Measurements from ENCODE around the gene FAM72B.
"Not testable (repeated sequence)": the region's sequence is repeated elsewhere in the genome, so short reads cannot be mapped to it uniquely, and the experiment has no call there.

The FAM72B gene

DNA sequence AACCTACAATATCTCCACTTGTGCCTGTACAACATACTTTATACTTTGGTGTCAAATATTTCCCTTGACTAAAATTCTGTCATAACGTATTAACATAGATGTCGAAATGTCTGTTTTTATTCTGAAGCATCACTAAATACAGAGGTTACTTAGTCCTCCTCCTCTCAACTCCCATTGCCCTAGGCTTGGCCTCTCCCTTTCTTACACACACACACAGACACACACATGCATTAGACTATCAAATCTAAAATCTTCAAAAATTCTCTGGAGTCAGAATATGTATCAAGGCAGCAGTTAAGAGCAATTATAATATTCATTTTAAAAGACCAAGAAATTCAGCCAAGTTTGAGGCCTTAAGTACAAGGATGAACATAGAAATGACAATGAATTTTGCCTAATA, 7.5 kb downstream of the FAM72B start:
- H3K27me3 ChIP-seq (ENCODE audit: insufficient read depth, poor library complexity, severe bottlenecking); H3K27ac ChIP-seq (replicated peaks); H3K4me3 ChIP-seq (replicated peaks; ENCODE audit: insufficient read depth, low read length); DNase-seq (ENCODE audit: low read depth in 1 of 2, low spot score in 1 of 2): not testable (repeated sequence)

GRCh38 chr1:121168152-121168668, 15.9 kb downstream of the FAM72B start:
- H3K27me3 ChIP-seq (ENCODE audit: insufficient read depth, poor library complexity, severe bottlenecking); H3K4me3 ChIP-seq (replicated peaks; ENCODE audit: insufficient read depth, low read length); H3K27ac ChIP-seq (replicated peaks); DNase-seq (ENCODE audit: low read depth in 1 of 2, low spot score in 1 of 2): not testable (repeated sequence)

GRCh38 chr1:121167225-121167738, 16.9 kb downstream of the FAM72B start:
- DNase-seq (ENCODE audit: low read depth in 1 of 2, low spot score in 1 of 2); H3K27me3 ChIP-seq (ENCODE audit: insufficient read depth, poor library complexity, severe bottlenecking); H3K27ac ChIP-seq (replicated peaks); H3K4me3 ChIP-seq (replicated peaks; ENCODE audit: insufficient read depth, low read length): not testable (repeated sequence)

- H3K27me3 ChIP-seq (ENCODE audit: insufficient read depth, poor library complexity, severe bottlenecking); H3K27ac ChIP-seq (replicated peaks); H3K4me3 ChIP-seq (replicated peaks; ENCODE audit: insufficient read depth, low read length): not testable (repeated sequence)
- DNase-seq (ENCODE audit: low read depth in 1 of 2, low spot score in 1 of 2): peak in 1 of 2 experiments; percentile 36
These were observed 18.8 kb downstream of the FAM72B start for GRCh38 chr1:121165296-121165695.

DNA sequence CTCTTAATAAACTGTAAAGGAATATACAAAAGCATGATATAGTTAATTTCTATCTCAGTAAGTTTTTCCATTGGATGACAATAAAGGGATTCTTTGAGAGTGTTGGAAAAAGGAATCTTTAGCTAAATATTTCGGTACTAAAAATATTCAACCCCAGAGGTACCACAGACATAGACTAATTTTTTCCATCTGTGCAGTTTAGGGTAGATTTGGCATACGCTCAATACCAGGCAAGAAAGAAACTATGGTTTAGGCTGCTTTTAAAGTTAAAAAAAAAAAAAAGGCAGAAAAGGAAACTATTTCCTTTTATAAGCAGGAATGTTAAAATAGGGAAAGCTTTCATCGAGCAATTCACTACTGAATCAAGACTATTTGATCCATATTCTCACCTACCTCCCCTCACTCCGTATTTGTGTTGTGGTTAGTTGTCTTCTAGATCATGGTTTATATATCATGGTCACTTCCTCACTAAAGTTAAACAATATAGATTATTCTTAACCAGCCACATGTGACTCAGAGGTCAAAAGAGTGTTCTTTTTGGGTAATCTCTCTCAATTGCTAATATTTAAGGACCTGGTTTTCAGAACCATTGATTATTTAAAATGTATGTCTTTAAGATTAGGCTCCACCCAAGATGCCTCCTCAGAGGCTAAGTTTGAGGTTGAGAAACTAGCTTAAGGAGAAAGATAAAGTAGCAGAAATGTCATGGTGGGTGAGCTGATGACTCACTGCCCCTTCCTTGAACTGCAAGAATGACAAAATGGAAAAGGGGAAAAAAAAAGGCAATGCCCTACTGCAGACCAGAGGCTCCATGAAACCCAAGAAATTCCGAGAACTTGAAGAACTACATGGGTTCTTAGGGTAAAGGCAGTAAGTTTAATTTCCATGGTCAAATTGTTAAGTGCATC, 20.0 kb downstream of the FAM72B start:
- H3K4me3 ChIP-seq (replicated peaks; ENCODE audit: insufficient read depth, low read length); H3K27ac ChIP-seq (replicated peaks); H3K27me3 ChIP-seq (ENCODE audit: insufficient read depth, poor library complexity, severe bottlenecking): not testable (repeated sequence)
- peak in 1 of 2 experiments; percentile 11 for DNase-seq (ENCODE audit: low read depth in 1 of 2, low spot score in 1 of 2)

DNA sequence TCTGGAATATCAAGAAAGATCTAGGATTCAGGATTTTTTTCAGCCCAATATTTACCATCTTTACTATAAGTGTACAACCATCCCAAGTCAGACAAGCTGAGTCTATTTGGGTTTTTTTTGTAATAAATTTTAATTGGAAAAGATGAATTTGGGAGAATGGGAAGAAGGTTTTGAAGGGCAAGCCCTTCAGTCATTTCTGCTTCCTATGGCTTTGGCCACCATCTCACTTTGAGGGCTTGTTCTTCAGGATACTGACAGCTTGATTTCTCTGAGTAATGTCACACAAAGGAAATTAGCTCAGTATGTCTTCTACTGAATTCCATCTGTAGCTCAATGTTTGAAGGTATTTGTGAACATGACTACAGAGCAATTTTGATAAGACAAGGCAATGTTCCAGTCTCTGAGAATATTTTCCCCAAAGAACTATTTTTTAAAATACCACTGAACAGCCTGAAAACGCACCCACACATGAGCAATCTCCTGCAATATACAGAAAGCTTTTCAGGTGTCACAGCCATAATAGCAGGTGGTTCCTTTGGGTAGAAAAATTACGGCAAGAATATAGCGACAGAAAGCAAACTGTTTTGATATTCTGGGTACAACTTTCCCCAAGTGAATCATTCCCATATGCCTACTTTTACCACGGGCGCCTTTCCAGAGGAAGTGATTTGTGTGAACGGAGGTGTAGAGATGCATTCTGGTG, 22.8 kb downstream of the FAM72B start:
- DNase-seq (ENCODE audit: low read depth in 1 of 2, low spot score in 1 of 2); H3K4me3 ChIP-seq (replicated peaks; ENCODE audit: insufficient read depth, low read length); H3K27me3 ChIP-seq (ENCODE audit: insufficient read depth, poor library complexity, severe bottlenecking); H3K27ac ChIP-seq (replicated peaks): not testable (repeated sequence)

- DNase-seq (ENCODE audit: low read depth in 1 of 2, low spot score in 1 of 2): peak in 1 of 2 experiments; percentile 0
- not testable (repeated sequence) for H3K4me3 ChIP-seq (replicated peaks; ENCODE audit: insufficient read depth, low read length); H3K27me3 ChIP-seq (ENCODE audit: insufficient read depth, poor library complexity, severe bottlenecking); H3K27ac ChIP-seq (replicated peaks)
These were observed 24.0 kb downstream of the FAM72B start for GRCh38 chr1:121160118-121160517.

DNA sequence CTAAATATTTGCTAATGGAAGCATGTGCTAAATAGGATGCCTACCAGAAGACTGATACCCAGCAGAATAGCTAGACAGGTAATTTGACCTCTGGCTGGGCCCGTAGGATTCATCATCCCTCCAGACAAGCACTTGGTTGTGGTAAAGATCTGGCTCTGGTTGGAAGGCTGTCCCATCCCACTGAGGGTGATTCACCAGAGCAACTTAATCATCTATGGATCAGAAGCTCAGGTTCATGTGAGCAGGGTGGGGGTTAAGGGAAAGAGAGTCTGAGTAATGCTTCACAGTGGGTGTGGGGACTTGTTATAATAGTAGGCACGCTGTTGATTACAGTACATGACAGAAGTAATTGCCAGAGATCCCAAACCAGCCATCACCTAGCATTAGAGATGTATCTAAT, 26.5 kb downstream of the FAM72B start:
- not testable (repeated sequence) for H3K27me3 ChIP-seq (ENCODE audit: insufficient read depth, poor library complexity, severe bottlenecking); H3K27ac ChIP-seq (replicated peaks); DNase-seq (ENCODE audit: low read depth in 1 of 2, low spot score in 1 of 2); H3K4me3 ChIP-seq (replicated peaks; ENCODE audit: insufficient read depth, low read length)

DNA sequence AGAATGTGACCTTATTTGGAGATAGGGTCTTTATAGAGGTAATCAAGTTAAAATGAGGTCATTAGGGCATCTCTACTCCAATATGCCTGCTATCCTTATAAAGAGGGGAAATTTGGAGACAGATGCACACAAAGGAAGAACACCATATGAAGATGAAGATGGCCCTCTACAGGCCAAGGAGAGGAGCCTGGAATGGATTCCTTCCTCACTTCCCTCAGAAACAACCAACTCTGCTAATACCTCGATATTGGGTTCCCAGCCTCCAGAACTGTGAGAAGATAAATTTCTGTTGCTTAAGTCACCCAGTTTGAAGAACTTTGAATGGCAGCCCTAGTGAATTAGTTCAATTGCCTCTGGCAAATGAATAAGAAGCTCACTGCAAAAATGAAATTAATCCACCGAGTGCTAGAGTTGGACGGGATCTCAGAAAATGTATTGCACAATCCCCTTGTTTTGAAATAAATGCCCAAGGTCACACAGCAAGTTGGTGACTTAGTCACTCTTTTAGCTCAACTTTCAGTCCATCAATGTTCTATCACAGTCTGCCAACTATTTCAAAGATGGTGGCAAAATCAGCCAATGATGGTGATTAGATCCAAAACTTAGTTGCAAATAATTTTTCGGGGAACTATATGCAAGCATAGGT, 27.1 kb downstream of the FAM72B start:
- not testable (repeated sequence) for DNase-seq (ENCODE audit: low read depth in 1 of 2, low spot score in 1 of 2); H3K27ac ChIP-seq (replicated peaks); H3K27me3 ChIP-seq (ENCODE audit: insufficient read depth, poor library complexity, severe bottlenecking); H3K4me3 ChIP-seq (replicated peaks; ENCODE audit: insufficient read depth, low read length)

- not testable (repeated sequence) for H3K27me3 ChIP-seq (ENCODE audit: insufficient read depth, poor library complexity, severe bottlenecking); H3K27ac ChIP-seq (replicated peaks); H3K4me3 ChIP-seq (replicated peaks; ENCODE audit: insufficient read depth, low read length)
- DNase-seq (ENCODE audit: low read depth in 1 of 2, low spot score in 1 of 2): peak in 1 of 2 experiments; percentile 23
These were observed 28.3 kb downstream of the FAM72B start for GRCh38 chr1:121155671-121156358.

DNA sequence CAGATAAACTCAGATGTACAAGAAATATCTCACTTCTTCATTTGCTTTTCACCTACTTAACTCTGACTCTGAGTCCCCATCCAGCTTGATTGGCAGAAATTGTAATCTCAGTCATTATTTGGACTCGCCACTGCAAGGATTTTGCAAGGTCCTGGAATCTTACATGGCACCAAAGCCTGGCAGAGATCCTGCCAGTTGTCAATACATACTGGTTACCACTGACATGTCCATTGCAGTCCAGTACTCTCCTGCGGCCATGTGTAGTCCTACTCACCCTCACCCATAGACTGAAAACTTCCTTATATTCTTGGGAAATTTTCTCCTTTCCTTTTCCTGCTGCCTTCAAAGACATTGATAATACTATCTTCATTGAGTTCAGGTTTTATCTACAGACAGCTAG, 29.3 kb downstream of the FAM72B start:
- not testable (repeated sequence) for H3K4me3 ChIP-seq (replicated peaks; ENCODE audit: insufficient read depth, low read length); H3K27ac ChIP-seq (replicated peaks); H3K27me3 ChIP-seq (ENCODE audit: insufficient read depth, poor library complexity, severe bottlenecking); DNase-seq (ENCODE audit: low read depth in 1 of 2, low spot score in 1 of 2)

DNA sequence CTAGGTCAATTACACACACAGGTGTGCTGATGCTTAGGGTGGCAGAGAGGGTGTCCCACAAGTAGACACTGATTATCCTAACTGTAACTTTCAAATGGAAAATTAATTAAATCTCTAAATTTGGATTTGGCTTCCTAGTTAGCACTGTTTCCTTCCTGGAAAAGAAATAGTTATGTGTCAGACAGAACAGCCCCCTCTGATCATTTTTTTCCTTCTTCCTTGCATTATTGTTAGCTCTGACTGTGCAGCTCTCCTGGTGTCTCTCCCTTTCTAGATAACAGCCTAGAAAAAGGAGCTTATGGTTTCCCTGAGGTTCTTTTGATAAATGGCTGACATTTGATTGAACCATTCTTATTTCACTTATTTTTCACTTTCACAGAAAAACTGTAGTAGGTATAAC, 31.4 kb downstream of the FAM72B start:
- not testable (repeated sequence) for DNase-seq (ENCODE audit: low read depth in 1 of 2, low spot score in 1 of 2); H3K4me3 ChIP-seq (replicated peaks; ENCODE audit: insufficient read depth, low read length); H3K27ac ChIP-seq (replicated peaks); H3K27me3 ChIP-seq (ENCODE audit: insufficient read depth, poor library complexity, severe bottlenecking)

GRCh38 chr1:121151294-121151693, 32.8 kb downstream of the FAM72B start:
- H3K4me3 ChIP-seq (replicated peaks; ENCODE audit: insufficient read depth, low read length); DNase-seq (ENCODE audit: low read depth in 1 of 2, low spot score in 1 of 2); H3K27ac ChIP-seq (replicated peaks): not testable (repeated sequence)

More at GRCh38 chr1:121151294-121151693, 32.8 kb downstream of the FAM72B start:
- H3K27me3 ChIP-seq (ENCODE audit: insufficient read depth, poor library complexity, severe bottlenecking): not testable (repeated sequence)
